A673 (cell line): Measurements from ENCODE around the gene APOO.

Source experiments
- CTCF ChIP-seq: fragments of 300-800, 200-600 bp; sonication (generic); conservative IDR thresholded peaks from 2 replicates; pipeline ENCODE4 v1.5.1; 2017; ENCODE audit warnings: low read depth, mild to moderate bottlenecking, antibody characterized with exemption, low read length, moderate library complexity, mixed read lengths
- EZH2 ChIP-seq: fragments of 200-600 bp; sonication (generic); IDR thresholded peaks from 2 replicates; pipeline ENCODE4 v1.6.1; 2017; ENCODE audit warnings: borderline replicate concordance, low read depth, mild to moderate bottlenecking, mixed read lengths, antibody characterized with exemption, low read length; ENCODE audit not compliant: poor library complexity, severe bottlenecking

DNA sequence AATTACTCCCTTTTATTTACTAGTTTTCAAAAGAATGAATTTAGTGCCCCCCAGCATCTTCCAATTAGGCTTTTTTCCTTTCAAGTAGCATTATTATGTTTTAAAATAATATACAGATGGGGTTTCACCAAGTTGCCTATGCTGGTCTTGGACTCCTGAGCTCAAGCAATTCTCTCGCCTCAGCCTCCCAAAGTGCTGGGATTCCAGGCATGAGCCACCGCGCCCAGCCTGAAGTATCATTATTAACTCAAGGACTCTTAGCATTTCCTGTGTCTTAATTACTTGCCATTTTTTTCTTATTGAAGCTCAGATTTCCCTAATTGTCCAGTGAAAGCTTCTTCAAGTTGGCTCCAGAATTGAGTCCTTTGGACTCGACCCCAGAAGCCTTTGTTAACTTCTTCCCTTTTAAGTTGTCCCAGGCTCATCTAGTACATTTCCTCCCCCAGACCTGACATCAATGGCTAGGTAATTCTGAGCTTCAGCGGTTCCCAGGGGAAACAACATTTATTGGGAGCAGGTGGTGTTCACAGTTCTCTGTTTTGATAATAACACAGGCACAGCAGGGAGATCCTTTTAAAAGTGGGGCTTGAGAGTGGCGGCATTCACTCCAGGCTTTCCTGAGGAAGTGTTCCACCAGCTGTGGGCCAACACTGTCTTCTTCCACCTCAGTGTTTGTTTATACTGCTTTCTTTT is 114.7 kb downstream of the APOO start:
- TF ChIP-seq EZH2: no peak
- TF ChIP-seq CTCF: no peak
